Eye (tissue), 1 donor: ENCODE measurements around the gene MRRF.

Experiments
- DNase-seq: peaks from one replicate; pipeline ENCODE4 v3.0.0-alpha.2; 2015

The MRRF gene

DNA sequence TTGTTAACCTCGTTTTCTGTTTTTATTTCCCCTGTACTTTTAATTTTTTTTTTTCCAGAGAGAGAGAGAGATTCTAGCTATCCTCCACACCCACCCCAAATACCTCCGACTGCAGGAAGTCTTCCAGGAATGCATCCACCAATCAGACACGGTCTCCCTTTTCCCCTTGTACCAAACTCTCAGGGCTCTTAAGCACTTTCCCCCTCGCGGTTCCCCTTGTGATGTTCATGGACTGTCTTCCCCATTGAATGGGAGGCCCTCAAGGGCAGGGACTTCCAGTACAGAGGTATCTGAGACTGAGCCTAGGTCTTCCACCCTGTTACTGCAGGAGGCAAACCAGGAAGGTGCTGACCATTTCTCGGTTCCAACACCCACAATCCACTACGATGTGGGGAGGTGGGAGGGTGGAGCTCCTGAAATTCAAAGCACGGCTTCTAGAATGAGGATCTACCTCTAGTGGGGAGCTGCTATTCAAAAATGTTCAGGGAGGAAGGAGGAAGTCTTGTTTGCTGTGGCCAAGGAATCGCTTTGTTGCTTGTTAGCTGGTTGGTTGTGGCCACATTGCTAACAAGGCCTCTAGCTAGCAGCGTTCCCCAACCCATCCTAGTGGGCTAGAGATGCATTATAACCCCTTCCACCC, 68.6 kb downstream of the MRRF start:
- DNase-seq = no peak

DNA sequence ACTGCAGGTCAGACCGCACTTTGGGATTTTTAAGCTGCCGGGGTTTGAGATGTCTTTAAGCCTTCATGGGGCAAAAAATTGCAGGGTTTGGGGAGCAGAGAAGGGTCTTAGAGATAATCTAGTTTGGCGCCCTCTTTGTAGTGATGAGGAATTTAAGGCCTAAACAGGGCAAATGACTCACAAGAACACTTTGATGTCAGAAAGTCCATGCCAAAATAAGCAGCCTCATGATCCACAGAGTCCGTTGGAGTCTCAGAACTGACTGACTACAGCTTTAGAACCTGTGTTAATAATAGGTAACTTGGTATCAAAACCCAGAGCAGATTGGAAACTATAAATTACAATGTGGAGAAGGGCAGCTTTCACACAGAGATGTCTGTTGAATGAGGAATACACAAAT, 70.2 kb downstream of the MRRF start:
- DNase-seq = no peak

DNA sequence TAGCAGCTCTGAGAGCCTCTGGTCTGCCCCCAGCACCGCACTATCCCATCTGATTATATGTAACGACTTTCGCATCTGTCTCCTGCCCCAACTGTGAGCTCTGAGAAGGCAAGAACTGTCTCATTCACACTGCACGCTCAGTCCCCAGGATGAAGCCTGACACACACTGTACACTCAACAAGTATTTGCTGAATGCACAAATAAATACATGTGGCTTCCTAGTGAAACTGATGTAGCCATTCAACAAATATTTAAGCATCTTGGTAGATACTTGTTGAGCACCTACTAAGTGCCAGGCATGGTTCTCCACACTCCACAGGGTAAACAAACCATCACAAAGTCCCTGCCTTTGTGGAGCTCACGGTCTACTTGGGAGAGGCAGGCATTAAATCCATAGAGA, 71.5 kb downstream of the MRRF start:
- DNase-seq = no peak

DNA sequence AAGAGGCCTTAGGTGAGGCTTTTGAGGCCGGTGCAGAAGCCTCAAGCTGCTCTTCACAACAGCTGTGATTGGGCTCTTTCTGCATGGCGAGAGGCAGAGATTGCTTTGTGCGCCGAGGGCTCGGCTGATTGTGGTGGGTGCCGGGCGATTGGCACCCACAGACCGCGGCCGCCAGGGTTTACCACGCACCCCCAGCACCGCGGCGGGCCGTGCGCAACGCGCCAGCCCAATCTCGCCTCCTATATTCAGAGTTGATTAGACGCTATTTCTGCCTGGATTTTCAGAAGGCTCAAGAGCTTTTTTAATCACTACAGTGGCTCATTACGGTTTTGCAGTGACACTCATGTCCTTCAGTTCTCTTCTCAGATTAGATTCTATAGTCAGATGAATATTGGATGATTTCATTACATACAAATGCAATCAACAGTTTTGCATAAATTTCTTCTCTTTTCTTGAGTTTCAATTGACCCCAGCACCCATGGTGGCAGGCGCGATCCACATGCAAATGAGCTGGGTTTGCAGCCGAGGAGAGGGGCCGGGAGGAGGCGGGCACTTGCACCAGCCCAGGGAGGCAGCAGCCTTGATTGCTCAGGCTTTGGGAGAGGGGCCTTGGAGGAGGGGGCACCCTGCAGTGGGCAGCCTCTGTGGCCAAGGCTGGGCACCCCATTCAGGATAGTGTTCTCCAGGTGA, 72.3 kb downstream of the MRRF start:
- peak; percentile 32 for DNase-seq

DNA sequence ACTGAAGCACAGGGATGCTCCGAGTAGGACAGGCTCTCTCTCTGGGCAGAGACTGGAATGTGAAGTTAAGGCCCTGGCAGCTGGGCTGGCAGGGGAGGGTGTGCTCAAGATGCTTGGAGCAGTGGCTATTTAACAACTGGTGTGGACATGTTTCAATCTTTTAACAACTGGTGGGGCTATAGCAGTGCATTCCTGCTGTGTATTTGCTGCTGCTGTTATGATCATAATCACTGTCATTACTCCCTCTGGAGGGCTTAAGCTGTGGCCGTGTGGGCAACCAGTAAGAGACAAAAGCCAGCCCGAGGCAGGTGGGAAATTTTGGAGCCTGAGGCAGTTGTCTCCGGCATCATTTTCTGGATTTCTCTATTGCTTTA, 72.9 kb downstream of the MRRF start:
- DNase-seq = peak; percentile 37

DNA sequence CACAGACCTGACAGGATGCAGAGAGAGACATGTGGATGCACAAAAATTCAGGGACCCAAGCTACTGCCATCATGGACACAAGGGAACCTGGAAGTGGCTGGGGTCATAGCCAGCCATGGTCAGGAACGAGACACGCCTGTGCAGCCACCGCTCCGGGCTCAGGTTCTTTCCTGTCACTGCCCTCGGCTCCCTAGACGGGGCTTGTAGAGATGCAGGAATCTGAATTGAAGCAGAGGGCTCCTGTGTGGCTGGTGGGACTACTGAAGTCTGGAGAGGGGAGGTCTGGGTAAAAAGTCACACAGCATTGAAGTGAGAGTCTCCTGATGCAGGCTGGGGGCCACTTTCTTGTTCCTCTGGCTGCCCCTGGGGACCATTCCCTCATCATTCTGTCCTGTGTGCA, 73.9 kb downstream of the MRRF start:
- DNase-seq = no peak

DNA sequence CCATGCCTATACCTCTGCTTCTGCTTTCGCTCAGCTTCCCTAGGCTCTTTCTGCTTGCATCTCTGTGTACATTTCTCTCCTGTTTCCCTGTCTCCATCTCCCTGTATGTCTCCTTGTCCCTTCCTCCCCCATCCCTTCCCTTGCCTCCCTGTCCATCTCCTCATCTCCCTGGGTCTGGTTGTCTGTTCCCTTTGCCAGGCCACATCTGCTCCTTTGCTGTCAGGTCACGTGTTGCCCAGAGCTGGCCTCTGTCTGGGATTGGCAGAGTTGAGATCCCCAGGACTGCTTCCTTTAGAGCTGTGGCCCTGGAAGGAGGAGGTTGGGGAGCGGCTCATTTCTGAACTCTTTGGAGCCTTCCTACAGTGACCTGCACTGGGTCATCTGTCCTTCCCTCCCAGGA, 74.3 kb downstream of the MRRF start:
- DNase-seq = no peak

DNA sequence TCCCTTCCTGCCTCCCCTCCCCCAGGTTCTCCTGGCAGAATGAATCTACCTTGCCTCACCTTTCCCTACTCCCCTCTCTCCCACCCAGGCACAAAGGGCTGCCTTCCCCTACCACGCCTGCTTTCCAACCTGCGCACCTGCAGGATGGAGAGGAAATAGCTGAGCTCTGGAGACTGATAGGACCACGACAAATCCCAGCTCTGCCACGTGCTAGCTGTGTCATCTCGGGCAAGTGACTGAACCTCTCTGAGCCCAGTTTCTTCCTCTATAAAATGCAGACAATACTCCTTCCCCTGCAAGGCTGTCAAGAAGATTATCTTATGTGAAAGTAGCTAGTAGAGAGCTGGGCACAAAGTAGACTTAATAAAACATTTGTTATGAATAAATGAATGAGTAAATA, 74.9 kb downstream of the MRRF start:
- no peak for DNase-seq

DNA sequence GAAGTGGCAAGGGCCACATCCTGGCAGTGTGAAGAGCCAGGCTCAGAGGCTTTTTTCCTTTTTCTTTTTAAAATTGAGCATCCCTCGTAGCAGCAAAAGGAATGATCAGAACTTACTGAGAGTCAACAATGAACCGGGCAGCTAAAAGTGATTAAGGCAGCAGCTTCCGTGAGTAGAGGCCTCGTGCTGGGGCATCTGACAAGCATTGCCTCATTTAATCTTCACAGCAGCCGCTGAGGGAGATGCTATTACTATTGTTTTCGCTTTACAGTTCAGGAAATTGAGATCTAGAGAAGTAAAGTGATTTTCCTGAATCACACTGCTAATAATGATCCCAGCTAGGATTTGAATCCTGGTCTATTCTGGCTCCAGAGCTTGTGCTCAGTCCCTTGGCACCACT, 75.5 kb downstream of the MRRF start:
- no peak for DNase-seq

DNA sequence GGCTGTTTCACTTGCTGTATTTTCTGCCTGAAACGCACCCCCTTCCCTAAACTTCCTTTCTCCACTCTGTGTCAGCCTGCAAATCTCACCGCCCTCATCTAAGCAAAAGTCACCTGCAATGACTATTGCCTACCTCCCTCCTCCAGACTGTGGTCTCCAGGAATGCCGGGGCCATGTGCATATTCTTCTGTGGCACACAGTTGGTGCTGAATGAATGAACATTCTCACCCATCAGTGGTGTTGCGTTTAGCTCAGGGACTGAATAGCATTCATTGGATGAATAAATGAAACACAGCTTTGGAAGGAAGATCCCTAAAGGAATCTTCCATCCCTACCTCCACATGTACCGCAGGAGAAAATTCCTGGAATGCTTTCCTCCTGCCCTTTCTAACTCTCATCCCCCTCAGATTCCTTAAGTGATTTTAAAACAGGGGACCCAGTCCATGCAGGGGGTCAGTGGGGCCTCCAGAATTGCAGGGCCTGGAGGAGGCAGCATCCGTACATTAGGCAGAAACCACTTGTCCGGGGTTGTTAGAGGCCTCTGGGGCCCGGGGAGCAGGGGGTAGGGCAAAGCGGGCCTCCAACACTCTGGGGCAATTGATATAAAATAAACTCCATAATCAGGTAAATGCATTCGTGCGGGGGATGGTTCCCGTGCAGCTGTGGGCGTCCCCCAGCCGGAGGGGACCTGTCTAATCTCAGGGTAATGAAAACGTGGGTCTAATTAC, 77.8 kb downstream of the MRRF start:
- no peak for DNase-seq

DNA sequence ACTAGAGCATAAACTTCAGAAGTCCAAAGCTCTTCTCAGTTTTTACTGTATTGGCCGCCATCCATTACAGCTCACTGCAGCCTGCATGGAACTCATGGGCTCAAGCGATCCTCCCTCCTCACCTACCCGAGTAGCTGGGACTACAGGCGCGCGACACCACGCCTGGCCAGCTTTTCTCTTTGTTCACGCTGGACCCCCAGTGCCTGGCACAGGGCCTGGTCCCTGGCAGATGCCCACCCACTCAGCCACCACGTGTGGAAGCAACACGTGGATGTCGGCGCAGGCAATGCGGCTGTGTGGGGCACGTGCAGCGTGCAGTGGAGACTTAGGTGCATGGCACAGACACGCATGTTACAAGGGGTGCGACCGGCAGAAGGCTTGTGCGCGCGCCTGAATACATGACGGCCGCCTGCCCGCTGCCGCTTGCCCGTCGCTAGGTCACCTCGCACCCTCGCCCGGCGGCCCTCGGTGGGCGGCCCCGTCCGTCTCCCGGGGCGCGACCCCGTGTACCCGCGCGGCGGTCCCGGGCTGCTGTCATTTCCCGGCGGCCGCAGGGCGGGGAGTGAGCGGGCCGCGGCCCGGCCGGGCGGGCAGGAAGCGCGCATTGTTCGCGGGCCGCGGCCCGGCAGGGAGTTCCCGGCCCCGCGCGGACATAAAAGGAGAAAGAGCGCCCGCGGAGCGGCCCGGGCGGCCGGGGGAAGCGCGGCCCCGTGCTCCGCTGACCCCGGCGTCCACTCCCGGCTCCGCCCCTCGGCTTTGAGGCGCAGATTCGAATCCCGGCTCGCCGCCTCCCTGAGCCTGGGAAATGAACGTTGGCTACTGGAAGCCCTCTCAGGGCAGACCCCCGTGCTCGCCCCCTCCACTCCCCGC, 82.0 kb downstream of the MRRF start:
- peak; percentile 73 for DNase-seq

DNA sequence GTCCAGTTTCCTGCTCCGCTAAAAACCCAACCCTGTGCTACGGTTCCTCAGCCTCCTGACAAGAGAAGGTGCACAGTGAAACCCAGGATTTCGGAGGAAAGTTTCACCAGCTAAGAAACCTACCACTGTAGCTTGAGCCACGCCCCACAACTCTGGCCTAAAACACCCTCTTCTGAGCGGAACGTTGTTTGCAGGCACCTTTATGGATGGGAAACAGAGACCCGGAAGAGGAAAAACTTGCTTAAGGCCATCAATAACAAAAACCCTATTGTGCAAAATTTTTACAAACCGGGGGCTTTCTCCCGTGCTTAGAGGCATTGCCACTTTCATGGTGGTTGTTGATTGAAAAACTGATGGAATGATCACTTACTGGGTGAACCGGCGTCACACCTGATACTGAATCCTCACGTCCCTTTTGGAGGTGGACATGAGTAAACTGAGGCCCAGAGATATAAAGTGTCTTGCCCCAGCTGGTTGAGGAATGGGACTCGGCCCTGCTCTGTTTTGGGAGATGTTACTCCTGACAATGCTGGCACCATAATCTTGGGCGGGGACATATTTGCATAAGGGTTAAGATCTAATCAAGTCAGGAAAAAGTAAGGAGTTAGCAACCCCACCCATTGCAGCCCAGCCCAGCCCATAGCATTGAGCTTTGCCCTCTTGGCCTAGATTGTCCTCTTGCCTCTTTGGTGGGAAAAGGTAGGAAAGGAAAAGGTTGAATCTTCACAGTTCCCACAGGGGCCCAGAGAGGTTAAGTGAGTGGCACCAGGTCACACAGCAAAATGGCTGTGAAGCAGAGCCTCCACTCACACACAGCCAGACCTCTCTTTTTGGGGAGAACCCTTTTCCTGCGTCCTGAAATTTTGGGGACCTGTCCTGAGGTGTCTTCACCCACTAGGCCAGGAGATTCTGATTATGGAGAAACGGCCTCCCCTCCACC, 82.9 kb downstream of the MRRF start:
- peak; percentile 58 for DNase-seq

DNA sequence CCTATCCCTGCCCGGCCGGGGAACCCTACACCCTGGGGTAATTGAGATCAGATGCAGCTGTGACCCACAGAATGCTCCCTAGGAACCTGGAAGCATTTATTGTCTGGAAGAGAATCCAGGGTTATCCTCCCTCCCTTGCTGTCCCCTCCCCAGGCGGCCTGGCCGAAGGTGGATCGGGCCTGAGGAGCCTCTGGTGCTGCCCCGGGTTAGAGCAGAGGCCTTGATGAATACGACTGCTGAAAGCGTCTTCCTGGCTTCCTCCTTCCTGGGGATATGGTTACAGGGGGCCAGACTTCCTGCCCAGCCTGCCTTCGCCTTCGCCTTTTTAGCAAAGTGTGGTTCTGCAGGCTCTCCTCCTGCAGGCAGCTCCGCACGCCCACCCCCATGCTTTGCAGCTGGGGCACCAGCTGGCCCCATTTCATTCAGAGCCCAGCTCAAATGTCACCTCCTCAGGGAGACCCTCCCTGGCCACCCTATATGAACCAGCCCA, 83.7 kb downstream of the MRRF start:
- DNase-seq = no peak

DNA sequence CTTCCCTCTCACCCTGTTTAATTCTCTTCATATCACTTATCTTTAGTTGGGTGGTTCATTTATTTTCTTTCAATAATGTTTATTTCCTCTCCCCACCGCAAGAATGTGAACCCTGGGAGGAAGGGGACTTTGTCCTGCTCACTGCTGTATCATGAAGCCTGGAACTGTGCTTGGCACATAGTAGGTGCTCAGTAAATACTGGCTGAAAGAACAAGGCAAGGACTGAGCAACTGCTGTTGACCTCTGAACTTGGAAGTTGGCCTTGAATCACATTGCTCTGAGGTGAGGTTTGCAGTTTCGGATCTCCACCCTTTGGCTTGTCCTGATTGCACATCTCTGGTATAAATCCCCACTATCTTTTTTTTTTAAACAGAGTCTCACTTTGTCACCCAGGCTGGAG, 84.1 kb downstream of the MRRF start:
- DNase-seq = no peak

DNA sequence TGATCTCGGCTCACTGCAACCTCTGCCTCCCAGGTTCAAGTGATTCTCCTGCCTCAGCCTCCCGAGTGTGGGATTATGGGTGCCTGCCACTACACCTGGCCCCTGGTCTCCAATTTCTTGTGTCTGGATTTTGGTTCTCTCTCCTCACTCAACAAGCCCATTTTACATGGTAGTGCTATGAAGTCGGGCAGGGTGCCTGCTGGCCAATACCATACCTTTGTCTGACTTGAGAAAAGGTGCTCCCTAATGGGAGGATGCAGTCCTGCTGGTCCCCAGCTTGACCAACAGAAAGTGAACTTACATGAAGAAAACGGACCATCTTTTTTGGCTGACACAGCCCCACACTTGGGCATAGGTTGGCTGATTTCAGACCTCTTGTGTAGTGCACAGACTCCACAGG, 84.5 kb downstream of the MRRF start:
- DNase-seq = no peak

DNA sequence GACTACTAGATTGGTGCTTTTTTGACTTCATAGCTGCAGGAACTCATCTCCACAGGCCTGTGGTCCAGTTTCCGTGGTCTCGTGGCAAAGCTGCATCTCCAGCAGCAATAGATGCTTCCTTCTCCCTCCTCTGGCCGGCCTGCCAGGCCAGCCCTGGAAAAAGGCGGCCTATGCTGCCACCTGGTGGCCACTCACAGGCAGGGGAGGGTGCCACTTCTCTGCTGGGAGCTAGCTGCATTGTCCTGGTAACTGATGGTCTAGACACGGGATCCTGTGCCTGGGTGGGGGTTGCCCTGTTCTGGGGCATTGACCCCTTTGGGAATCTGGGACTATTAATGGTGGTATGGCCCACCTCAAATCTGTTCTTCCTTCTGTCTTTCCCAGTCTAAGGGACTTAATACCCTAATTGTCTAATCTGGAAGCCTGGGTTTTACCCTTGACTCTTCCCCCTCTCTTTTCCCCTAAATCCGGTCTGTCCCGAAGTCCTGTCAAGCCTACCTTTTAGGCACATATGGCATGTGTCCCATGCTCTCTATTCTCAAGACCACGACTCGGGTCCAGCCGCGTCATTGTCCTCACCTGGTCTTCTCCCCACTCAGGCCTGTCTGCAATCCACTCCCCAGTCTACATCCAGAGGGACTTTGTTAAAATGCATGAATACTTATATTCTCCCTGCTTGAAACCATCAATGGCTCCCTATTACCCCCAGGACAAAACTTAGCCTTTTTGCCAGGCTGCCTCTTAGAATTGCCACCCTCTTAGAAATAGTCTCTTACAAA, 86.1 kb downstream of the MRRF start:
- DNase-seq = peak; percentile 92

DNA sequence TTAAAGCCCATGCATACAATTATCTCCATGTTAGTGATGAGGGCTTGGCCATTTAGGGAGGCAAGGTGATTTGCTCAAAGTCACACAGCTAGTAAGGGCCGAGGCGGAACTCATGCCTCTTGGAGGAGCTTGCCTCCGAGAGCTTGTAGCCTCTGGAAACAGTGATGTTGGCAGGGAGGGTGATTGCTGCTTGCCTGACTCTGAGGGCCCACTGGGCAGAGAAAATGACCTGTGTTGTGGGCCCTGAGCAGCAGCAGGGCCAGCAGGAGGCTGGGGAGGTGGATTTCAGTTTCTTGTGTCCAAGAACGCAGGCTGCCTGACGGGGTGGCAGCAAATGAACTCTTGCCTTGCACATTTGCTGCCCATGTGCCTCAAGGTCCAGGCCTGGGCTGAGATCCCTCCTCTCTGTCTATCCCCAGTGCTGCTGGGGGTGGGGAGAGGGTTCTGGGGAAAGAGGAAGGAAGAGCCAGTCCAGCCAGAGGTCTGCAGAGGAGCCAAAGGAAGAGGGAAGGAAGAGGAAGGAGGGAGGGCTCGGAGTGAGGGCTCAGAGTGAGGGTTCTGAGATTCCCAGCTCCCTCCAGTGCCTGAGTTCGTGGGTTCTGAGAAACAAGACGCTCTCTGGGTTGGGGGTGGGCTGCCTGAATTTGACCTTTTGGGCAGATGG, 90.0 kb downstream of the MRRF start:
- no peak for DNase-seq

DNA sequence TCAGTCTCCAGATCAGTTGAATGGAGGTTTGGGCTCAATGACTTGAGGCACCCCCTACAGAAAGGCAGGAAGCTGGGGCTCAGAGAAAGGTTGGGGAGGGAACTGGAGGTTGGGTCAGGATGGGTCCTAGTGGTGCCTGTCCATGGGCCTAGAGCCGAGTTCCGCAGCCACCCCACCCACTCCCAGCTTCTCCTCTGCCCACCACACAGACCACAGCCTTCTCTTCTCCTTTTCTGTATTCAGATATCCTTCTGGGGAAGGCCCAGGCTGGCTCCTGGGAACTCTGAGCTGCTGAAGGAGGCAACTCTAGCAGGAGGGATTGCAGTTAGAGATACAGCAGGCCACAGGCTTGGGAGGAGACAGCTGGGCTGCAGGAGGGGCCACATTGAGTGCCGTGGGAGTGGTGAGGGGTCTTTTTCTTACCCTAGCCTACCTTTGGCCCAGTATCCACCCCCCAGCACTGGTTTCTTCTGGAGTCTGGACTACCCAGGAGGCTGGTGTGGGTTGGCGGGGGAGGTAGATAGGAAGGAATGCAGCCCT, 90.7 kb downstream of the MRRF start:
- no peak for DNase-seq

DNA sequence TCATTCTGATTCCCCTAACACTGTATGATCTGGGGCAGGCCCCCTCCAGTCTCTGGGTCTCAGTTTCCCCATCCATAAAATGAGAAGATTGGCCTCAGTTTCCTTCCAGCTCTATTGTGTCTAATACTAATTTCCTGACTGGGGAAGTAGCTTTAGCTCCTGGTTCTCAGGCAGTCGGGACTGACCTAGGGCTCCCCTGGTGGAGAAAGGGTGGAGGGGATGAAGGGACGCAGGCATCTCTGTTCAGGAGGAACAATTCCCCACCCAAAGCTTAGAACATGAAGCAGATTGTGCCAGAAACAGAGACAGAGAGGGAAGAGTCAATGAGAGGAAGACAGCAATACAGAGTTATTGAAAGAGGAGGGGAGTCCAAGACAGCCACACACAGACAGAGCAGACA, 91.9 kb downstream of the MRRF start:
- no peak for DNase-seq

DNA sequence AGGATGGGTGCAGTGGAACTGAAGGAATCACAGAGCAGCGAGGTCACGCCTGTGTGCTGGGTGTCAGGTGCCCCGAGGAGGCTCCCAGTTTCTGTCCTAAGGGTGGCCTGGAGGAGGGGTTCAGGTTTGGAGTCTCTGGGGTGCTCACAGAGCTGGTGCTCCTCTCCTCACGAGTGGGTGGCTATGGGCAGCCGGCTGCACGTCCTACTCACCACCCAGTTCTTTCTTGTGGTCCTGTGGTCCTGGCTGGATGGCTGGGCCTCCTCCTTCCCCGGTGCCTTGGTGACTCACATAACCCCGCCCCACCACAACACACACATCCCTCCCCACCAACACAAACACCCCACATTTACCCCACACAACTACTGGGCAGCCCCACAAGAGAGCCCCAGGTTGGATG, 96.2 kb downstream of the MRRF start:
- no peak for DNase-seq
